Epithelial cell of esophagus (primary cell): ENCODE measurements around the gene PIK3CA.

ENCODE experiments used
- DNase-seq: peaks from one replicate; pipeline ENCODE4 v3.0.0; 2010; ENCODE audit warnings: low read depth
- H3K4me3 ChIP-seq: 2 replicates; pipeline ENCODE4 v1.5.1; 2011; ENCODE audit warnings: mild to moderate bottlenecking, low read length, control low read depth
- CTCF ChIP-seq: IDR thresholded peaks from 2 replicates; pipeline ENCODE4 v1.5.1; 2011; ENCODE audit warnings: low read depth, mild to moderate bottlenecking, low read length, control low read depth, inconsistent platforms; ENCODE audit not compliant: insufficient read depth; ENCODE audit errors: missing control alignments

Gene PIK3CA

GRCh38 chr3:179181993-179182551, 33.9 kb downstream of the PIK3CA start:
- no peak overlapping the region for H3K4me3 ChIP-seq
- peak; percentile 45 for DNase-seq
- TF ChIP-seq CTCF = no peak

- no peak overlapping the region for H3K4me3 ChIP-seq
- TF ChIP-seq CTCF = no peak
- no peak for DNase-seq
These were observed 34.7 kb downstream of the PIK3CA start for GRCh38 chr3:179182902-179183301.

GRCh38 chr3:179184826-179185225, 36.7 kb downstream of the PIK3CA start:
- no peak for DNase-seq
- no peak for TF ChIP-seq CTCF
- no peak overlapping the region for H3K4me3 ChIP-seq

GRCh38 chr3:179186426-179186825, 38.3 kb downstream of the PIK3CA start:
- DNase-seq = no peak
- no peak overlapping the region for H3K4me3 ChIP-seq
- TF ChIP-seq CTCF = no peak

- TF ChIP-seq CTCF = no peak
- H3K4me3 ChIP-seq = no peak overlapping the region
- DNase-seq = no peak
These were observed 41.6 kb downstream of the PIK3CA start for GRCh38 chr3:179189759-179190158.

- no peak for DNase-seq
- no peak for TF ChIP-seq CTCF
These were observed 42.4 kb downstream of the PIK3CA start for GRCh38 chr3:179190581-179190980.

GRCh38 chr3:179192542-179192941, 44.4 kb downstream of the PIK3CA start:
- H3K4me3 ChIP-seq = no peak overlapping the region
- no peak for DNase-seq
- TF ChIP-seq CTCF = no peak

More at GRCh38 chr3:179190581-179190980, 42.4 kb downstream of the PIK3CA start:
- H3K4me3 ChIP-seq = no peak overlapping the region
